HepG2 (cell line): Measurements from ENCODE around the gene SH3BGR.

Experiments used
- BCL3 ChIP-seq: sonication (generic); formaldehyde crosslinking; IDR thresholded peaks from 2 replicates; pipeline ENCODE4 v1.5.1; 2020; ENCODE audit warnings: mild to moderate bottlenecking, missing genetic modification reagents, moderate library complexity
- CTCF ChIP-seq: sonication (generic); formaldehyde crosslinking; IDR thresholded peaks from 2 replicates; pipeline ENCODE4 v1.5.0; 2020; ENCODE audit warnings: mild to moderate bottlenecking, missing genetic modification reagents, moderate library complexity
- EZH2 ChIP-seq: conservative IDR thresholded peaks from 2 replicates; pipeline ENCODE4 v1.6.1; 2012; ENCODE audit warnings: mild to moderate bottlenecking, low read depth, low read length, moderate library complexity
- GRHL1 ChIP-seq: sonication (generic); formaldehyde crosslinking; conservative IDR thresholded peaks from 2 replicates; pipeline ENCODE4 v1.8.0; 2022; ENCODE audit warnings: missing genetic modification reagents
- HNF1A ChIP-seq, 2 experiments: sonication (generic) in 1 of 2; formaldehyde crosslinking in 1 of 2; IDR thresholded peaks; 2 replicates each; pipeline versions ENCODE4 v1.4.0 to v1.6.1; 2016 to 2020; ENCODE audit warnings: borderline replicate concordance in 1 of 2, low read depth in 1 of 2, mild to moderate bottlenecking in 1 of 2, missing genetic modification reagents in 1 of 2
- JUND ChIP-seq: sonication (generic); formaldehyde crosslinking; IDR thresholded peaks from 2 replicates; pipeline ENCODE4 v1.8.0; 2022; ENCODE audit warnings: mild to moderate bottlenecking, missing genetic modification reagents
- NFIC ChIP-seq: IDR thresholded peaks from 2 replicates; pipeline ENCODE4 v1.6.1; 2012; ENCODE audit warnings: mild to moderate bottlenecking, low read length, inconsistent platforms
- POLR2A ChIP-seq, 2 experiments: IDR thresholded peaks; 2 replicates each; pipeline ENCODE4 v1.6.1; 2011; ENCODE audit warnings: low read depth in 2 of 2, low read length in 2 of 2, mild to moderate bottlenecking in 1 of 2, moderate library complexity in 1 of 2; ENCODE audit not compliant: insufficient read depth in 1 of 2
- REST ChIP-seq, 2 experiments: IDR thresholded peaks; 2 replicates each; pipeline ENCODE4 v1.6.1; 2011 to 2012; ENCODE audit warnings: low read length in 2 of 2, borderline replicate concordance in 1 of 2, low read depth in 1 of 2, mild to moderate bottlenecking in 1 of 2, moderate library complexity in 1 of 2
- RFX5 ChIP-seq: IDR thresholded peaks from 2 replicates; pipeline ENCODE4 v1.6.1; 2011; ENCODE audit warnings: low read depth, low read length, improper control_type of control experiment
- SMC3 ChIP-seq: IDR thresholded peaks from 2 replicates; pipeline ENCODE4 v1.6.1; 2011; ENCODE audit warnings: low read length, improper control_type of control experiment
- TFDP2 ChIP-seq: sonication (generic); formaldehyde crosslinking; IDR thresholded peaks from 2 replicates; pipeline ENCODE4 v1.4.0; 2020; ENCODE audit warnings: missing genetic modification reagents
- ZBTB44 ChIP-seq: sonication (generic); formaldehyde crosslinking; IDR thresholded peaks from 2 replicates; pipeline ENCODE4 v1.4.0; 2020; ENCODE audit warnings: missing genetic modification reagents
- ZFX ChIP-seq: sonication (generic); formaldehyde crosslinking; IDR thresholded peaks from 2 replicates; pipeline ENCODE4 v1.4.0; 2020; ENCODE audit warnings: mild to moderate bottlenecking, low read depth, missing genetic modification reagents, moderate library complexity

GRCh38 chr21:39525129-39525528, 73.4 kb downstream of the SH3BGR start:
- TF ChIP-seq RFX5 (no peak), SMC3 (no peak), POLR2A (IDR thresholded peaks at IDR 0.05; ENCODE audit: insufficient read depth in 1 of 2, low read depth in 2 of 2, low read length in 2 of 2) (no peak), JUND (CRISPR knock-in tag) (no peak), ZFX (CRISPR knock-in tag) (no peak), NFIC (no peak), BCL3 (CRISPR knock-in tag) (no peak), ZBTB44 (no peak), CTCF (no peak), TFDP2 (no peak), GRHL1 (CRISPR knock-in tag) (no peak), REST (IDR thresholded peaks at IDR 0.05; ENCODE audit: borderline replicate concordance in 1 of 2, low read depth in 1 of 2, low read length in 2 of 2) (no peak), HNF1A (IDR thresholded peaks at IDR 0.05; ENCODE audit: low read depth) (no peak), HNF1A (CRISPR knock-in tag; IDR thresholded peaks at IDR 0.05; ENCODE audit: borderline replicate concordance) (no peak), EZH2 (no peak)
